ENCODE results near the gene AOC2. TPM values are rescaled to one million over a fixed set of nuclear protein-coding genes. Genes with fewer than 3 reads are reported as not detected.

AOC2 gene
- total RNA-seq, 1 experiment from 2014 or later: 7.1 TPM

DNA sequence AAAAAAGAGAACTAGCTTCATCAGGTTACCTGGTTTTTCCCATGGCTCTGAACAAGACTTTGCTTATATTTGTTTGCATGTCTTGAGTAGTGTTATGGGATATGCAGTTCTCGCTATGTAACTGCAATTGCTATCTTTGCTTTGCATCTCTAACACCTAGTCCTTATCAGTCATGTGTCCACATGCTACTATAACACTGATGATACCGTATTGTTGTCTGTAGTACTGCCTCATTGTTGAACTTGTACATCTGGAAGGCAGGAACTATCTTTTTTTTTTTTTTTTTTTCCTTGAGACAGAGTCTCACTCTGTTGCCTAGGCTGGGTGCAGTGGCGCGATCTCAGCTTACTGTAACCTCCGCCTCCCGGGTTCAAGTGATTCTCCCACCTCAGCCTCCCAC lies 8.6 kb upstream of the AOC2 start:
- DNase-seq: no peak
- no peak overlapping the region for H3K18ac ChIP-seq (ENCODE audit: insufficient read length, low read depth, low read length)
- H4K20me1 ChIP-seq (ENCODE audit: control insufficient read depth, insufficient read depth, insufficient read length): no peaks in the 10 kb centered on the region
- peaks cover 9% of the 10 kb centered on the region for H3K23me2 ChIP-seq (ENCODE audit: insufficient read length, low read depth, low read length, poor library complexity, severe bottlenecking)
- no peak overlapping the region for H2BK15ac ChIP-seq (ENCODE audit: low read depth, low read length)
- H3K27ac ChIP-seq (ENCODE audit: insufficient read length, low read depth, low read length): no peak overlapping the region
- H2BK20ac ChIP-seq (ENCODE audit: low read depth, low read length, poor library complexity, severe bottlenecking): no peak overlapping the region
- no peak overlapping the region for H2AFZ ChIP-seq (ENCODE audit: low read length)
- no peak overlapping the region for H3K14ac ChIP-seq (ENCODE audit: insufficient read depth, low read length)
- H3K27ac Mint-ChIP-seq: no peak overlapping the region
- WGBS (ENCODE audit: extremely low coverage, insufficient read length, low lambda C conversion rate): no CpG with 5 or more reads among the region's 6 CpGs
- H3K9ac ChIP-seq (ENCODE audit: extremely low read depth, insufficient read length, low read length): no peak overlapping the region
- no peak overlapping the region for H4K8ac ChIP-seq (replicated peaks; ENCODE audit: insufficient read length, low read depth, low read length)
- H3K79me2 ChIP-seq (ENCODE audit: insufficient read depth, low read length): peaks cover 5% of the 10 kb centered on the region; the same call in 1 of the 2 replicates
- no peaks in the 10 kb centered on the region for H3K9me3 ChIP-seq (ENCODE audit: control insufficient read depth, low read depth, low read length)
- no peak overlapping the region for H2BK5ac ChIP-seq (ENCODE audit: insufficient read length, low read length)
- no peak overlapping the region for H3K4me3 Mint-ChIP-seq
- no peaks in the 10 kb centered on the region for H3K4me1 ChIP-seq (ENCODE audit: insufficient read depth, low read length)
- H3K23ac ChIP-seq (ENCODE audit: insufficient read length, low read depth, low read length): no peak overlapping the region
- no peak overlapping the region for H4K5ac ChIP-seq (ENCODE audit: insufficient read length, low read depth, low read length)
- no peak overlapping the region for H3K56ac ChIP-seq (ENCODE audit: insufficient read length, low read depth, low read length)
- no peaks in the 10 kb centered on the region; the same call in 1 of the 2 replicates for H3K27me3 Mint-ChIP-seq (ENCODE audit: low read depth)
- H3K27me3 ChIP-seq (ENCODE audit: insufficient read depth, low read length): no peaks in the 10 kb centered on the region
- TF ChIP-seq CTCF (conservative IDR thresholded peaks at IDR 0.05): no peak
- H3K4me1 Mint-ChIP-seq: peaks cover 14 to 17% of the 10 kb centered on the region in 2 experiments
- no peak overlapping the region for H3K4ac ChIP-seq (ENCODE audit: low read depth, low read length)
- H4K91ac ChIP-seq (ENCODE audit: insufficient read length, low read depth, low read length): no peak overlapping the region
- no peaks in the 10 kb centered on the region; a peak in 1 of 5 replicates for H3K9me3 Mint-ChIP-seq
- H3K36me3 Mint-ChIP-seq (ENCODE audit: insufficient read depth in 1 of 3, low read depth in 3 of 3): peaks cover 39 to 67% (median 58%) of the 10 kb centered on the region in 3 experiments
- no peak overlapping the region for H3K4me2 ChIP-seq (ENCODE audit: insufficient read depth, insufficient read length, low read length)
- H2BK12ac ChIP-seq (ENCODE audit: insufficient read length, low read depth, low read length): no peak overlapping the region
- no peak overlapping the region for H2AK5ac ChIP-seq (ENCODE audit: insufficient read length, low read length)
- no peak overlapping the region for H2BK120ac ChIP-seq (ENCODE audit: low read depth, low read length, poor library complexity, severe bottlenecking)
- H3T11ph ChIP-seq (ENCODE audit: low read length): no peak overlapping the region
- H3K79me1 ChIP-seq (ENCODE audit: insufficient read depth, low read depth, low read length, poor library complexity, severe bottlenecking): peaks cover 3% of the 10 kb centered on the region

Measured in H9 (cell line).